ENCODE results near the gene TFB1M. TPM values are rescaled to one million over a fixed set of nuclear protein-coding genes. Genes with fewer than 3 reads are reported as not detected.

TFB1M gene
- total and polyA plus RNA-seq, 9 of the 15 experiments (the other 6 are each of a cell fraction or from before 2014, with no cell fraction given): 34.6 to 145 (median 40.4) TPM

- POLR2A ChIA-PET: interaction anchor here (0.6 to 1.6 kb wide), 4 partner anchors 11 to 135 kb away, joined by 3 to 5 read pairs (median 3); no protein-coding TSS in a partner anchor
- H3K36me3 ChIP-seq (ENCODE audit: control insufficient read depth, insufficient read depth, low read length): peaks cover 82% of the 10 kb centered on the region
- TF ChIP-seq PCBP2 (IDR thresholded peaks at IDR 0.05; ENCODE audit: low read depth, low read length, poor library complexity, severe bottlenecking) (no peak), SIN3B (IDR thresholded peaks at IDR 0.05; ENCODE audit: low read depth) (no peak), ZBTB43 (CRISPR knock-in tag; IDR thresholded peaks at IDR 0.05) (no peak), ZSCAN32 (CRISPR knock-in tag; IDR thresholded peaks at IDR 0.05) (no peak), ZBTB17 (CRISPR knock-in tag; IDR thresholded peaks at IDR 0.05) (no peak), ATF1 (CRISPR knock-in tag; IDR thresholded peaks at IDR 0.05) (no peak), ATF1 (tag; IDR thresholded peaks at IDR 0.05) (no peak), TOE1 (IDR thresholded peaks at IDR 0.05; ENCODE audit: borderline replicate concordance) (no peak), TOE1 (CRISPR knock-in tag; IDR thresholded peaks at IDR 0.05; ENCODE audit: borderline replicate concordance, low read depth) (no peak), HCFC1 (IDR thresholded peaks at IDR 0.05; ENCODE audit: low read depth, low read length) (no peak), CREB3L1 (IDR thresholded peaks at IDR 0.05; ENCODE audit: borderline replicate concordance, low read depth) (no peak), ZBED1 (IDR thresholded peaks at IDR 0.05) (no peak), MCM7 (IDR thresholded peaks at IDR 0.05) (no peak), GATAD2A (IDR thresholded peaks at IDR 0.05) (no peak), GATAD2B (IDR thresholded peaks at IDR 0.05; ENCODE audit: borderline replicate concordance) (no peak), MTA2 (IDR thresholded peaks at IDR 0.05; ENCODE audit: low read depth) (no peak), NR3C1 (CRISPR knock-in tag; IDR thresholded peaks at IDR 0.05) (no peak), ZBTB8A (IDR thresholded peaks at IDR 0.05; ENCODE audit: partially characterized antibody) (no peak)
- H3K79me2 ChIP-seq (ENCODE audit: control insufficient read depth, insufficient read depth, low read length): no peaks in the 10 kb centered on the region
- no peak for FAIRE-seq
- no peak for ATAC-seq
- 95% methylated on average over 2 of the region's 2 CpGs for WGBS (ENCODE audit: insufficient coverage, low coverage, missing lambda C conversion rate)
- no peak overlapping the region for H3K4me2 ChIP-seq (ENCODE audit: insufficient read depth, low read length)
- no peaks in the 10 kb centered on the region for H4K20me1 ChIP-seq (replicated peaks; ENCODE audit: control insufficient read depth, insufficient read depth, low read length)
- no peaks in the 10 kb centered on the region for H3K9me1 ChIP-seq (ENCODE audit: control insufficient read depth, insufficient read depth, low read length)
- no peak overlapping the region for H3K9ac ChIP-seq (ENCODE audit: insufficient read depth in 1 of 2, low read depth in 2 of 2, low read length in 2 of 2)
- CTCF ChIA-PET (ENCODE audit: low intra/inter-chr PET ratio): no interaction called here
- H3K27me3 ChIP-seq (ENCODE audit: control insufficient read depth in 2 of 2, insufficient read depth in 2 of 2, low read length in 2 of 2): no peaks in the 10 kb centered on the region
- no peak overlapping the region for H3K4me3 ChIP-seq
- DNase-seq (ENCODE audit: extremely low read depth in 1 of 4, low spot score in 3 of 4): no peak
- no peaks in the 10 kb centered on the region for H3K9me3 ChIP-seq (replicated peaks; ENCODE audit: control insufficient read depth, insufficient read depth, low read depth, low read length)
- no TSS peak for BruUV-seq (replicated peaks)
- in situ Hi-C loops (cut with MboI): no loop called here
- no peaks in the 10 kb centered on the region for H3K4me1 ChIP-seq (replicated peaks in 1 of 2; ENCODE audit: control insufficient read depth in 2 of 2, insufficient read depth in 2 of 2, low read length in 2 of 2)
- intact Hi-C loops (cut with micrococcal nuclease): no loop called here
- no peak overlapping the region for H3K27ac ChIP-seq (ENCODE audit: extremely low read depth, low read depth, low read length)
- H2AFZ ChIP-seq (ENCODE audit: low read depth, low read length): no peak overlapping the region
Observed at GRCh38 chr6:155287762-155288161, 26.5 kb downstream of the TFB1M start.
